ENCODE data around the gene CRYGB.

CRYGB gene

GRCh38 chr2:208175069-208175839 lies 29.3 kb upstream of the CRYGB start:
- Histone ChIP-seq H3K4me1 (ENCODE audit: control insufficient read depth, insufficient read depth, low read length) (no peaks in the 10 kb centered on the region), H3K4me3 (ENCODE audit: low read length) (no peak overlapping the region), H3K27me3 (ENCODE audit: control insufficient read depth, insufficient read depth, low read length) (no peaks in the 10 kb centered on the region), H3K27ac (ENCODE audit: low read depth, low read length) (no peak overlapping the region), H3K9ac (ENCODE audit: low read length) (no peak overlapping the region), H3K36me3 (ENCODE audit: control insufficient read depth, insufficient read depth, low read length) (no peaks in the 10 kb centered on the region)

- no peak overlapping the region for H3K9ac ChIP-seq (ENCODE audit: low read length)
Observed at GRCh38 chr2:208174144-208174543, 28.2 kb upstream of the CRYGB start.

DNA sequence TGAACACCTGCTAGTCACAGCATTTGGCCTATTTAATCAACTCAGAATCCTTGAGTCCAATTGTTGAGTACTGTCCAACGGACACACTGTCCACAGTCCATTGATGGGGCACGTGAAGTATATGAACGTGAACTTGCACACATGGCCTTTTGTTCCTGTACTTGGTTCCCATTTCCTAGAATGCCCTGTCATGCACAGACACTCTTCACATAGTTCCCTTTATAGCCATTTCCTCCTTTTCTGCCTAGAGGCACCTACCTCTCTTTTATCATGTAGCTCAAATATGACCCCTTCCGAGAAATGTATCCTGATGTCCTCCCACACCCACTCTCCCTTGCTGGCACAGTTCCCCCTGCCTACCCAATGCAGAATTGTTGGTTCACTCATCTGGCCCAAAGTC lies 26.2 kb upstream of the CRYGB start:
- no peak overlapping the region for H3K9ac ChIP-seq (ENCODE audit: low read length)
- H3K36me3 ChIP-seq (ENCODE audit: control insufficient read depth, insufficient read depth, low read length): no peaks in the 10 kb centered on the region
- H3K27ac ChIP-seq (ENCODE audit: low read depth, low read length): no peak overlapping the region
- no peak overlapping the region for H3K4me3 ChIP-seq (ENCODE audit: low read length)
- no peaks in the 10 kb centered on the region for H3K27me3 ChIP-seq (ENCODE audit: control insufficient read depth, insufficient read depth, low read length)
- no peaks in the 10 kb centered on the region for H3K4me1 ChIP-seq (ENCODE audit: control insufficient read depth, insufficient read depth, low read length)

More at GRCh38 chr2:208174144-208174543, 28.2 kb upstream of the CRYGB start:
- Histone ChIP-seq H3K36me3 (ENCODE audit: control insufficient read depth, insufficient read depth, low read length) (no peaks in the 10 kb centered on the region), H3K27ac (ENCODE audit: low read depth, low read length) (no peak overlapping the region), H3K4me1 (ENCODE audit: control insufficient read depth, insufficient read depth, low read length) (no peaks in the 10 kb centered on the region), H3K4me3 (ENCODE audit: low read length) (no peak overlapping the region), H3K27me3 (ENCODE audit: control insufficient read depth, insufficient read depth, low read length) (no peaks in the 10 kb centered on the region)

- no peak overlapping the region for H3K27ac ChIP-seq (ENCODE audit: low read depth, low read length)
- H3K27me3 ChIP-seq (ENCODE audit: control insufficient read depth, insufficient read depth, low read length): no peaks in the 10 kb centered on the region
- H3K9ac ChIP-seq (ENCODE audit: low read length): no peak overlapping the region
- no peaks in the 10 kb centered on the region for H3K4me1 ChIP-seq (ENCODE audit: control insufficient read depth, insufficient read depth, low read length)
- H3K36me3 ChIP-seq (ENCODE audit: control insufficient read depth, insufficient read depth, low read length): no peaks in the 10 kb centered on the region
- no peak overlapping the region for H3K4me3 ChIP-seq (ENCODE audit: low read length)
Observed at GRCh38 chr2:208164951-208165755, 19.2 kb upstream of the CRYGB start.

- H3K4me1 ChIP-seq (ENCODE audit: control insufficient read depth, insufficient read depth, low read length): no peaks in the 10 kb centered on the region
- no peaks in the 10 kb centered on the region for H3K27me3 ChIP-seq (ENCODE audit: control insufficient read depth, insufficient read depth, low read length)
- no peak within 1 kb of the TSS for H3K27ac ChIP-seq (ENCODE audit: low read depth, low read length)
- no peak within 1 kb of the TSS for H3K9ac ChIP-seq (ENCODE audit: low read length)
- H3K4me3 ChIP-seq (ENCODE audit: low read length): no peak within 1 kb of the TSS
- H3K36me3 ChIP-seq (ENCODE audit: control insufficient read depth, insufficient read depth, low read length): no peaks in the 10 kb centered on the region
Observed at GRCh38 chr2:208163489-208163888, 17.5 kb upstream of the CRYGB start, which contains the start of gene CRYGA. CRYGA (minus strand) TSS chr2:208163589; CDS start chr2:208163556, 33 bp downstream.

- Histone ChIP-seq H3K4me3 (ENCODE audit: low read length) (no peak overlapping the region), H3K27ac (ENCODE audit: low read depth, low read length) (no peak overlapping the region), H3K27me3 (ENCODE audit: control insufficient read depth, insufficient read depth, low read length) (no peaks in the 10 kb centered on the region), H3K36me3 (ENCODE audit: control insufficient read depth, insufficient read depth, low read length) (no peaks in the 10 kb centered on the region), H3K4me1 (ENCODE audit: control insufficient read depth, insufficient read depth, low read length) (no peaks in the 10 kb centered on the region), H3K9ac (ENCODE audit: low read length) (no peak overlapping the region)
Observed at GRCh38 chr2:208156439-208156838, 10.5 kb upstream of the CRYGB start.

DNA sequence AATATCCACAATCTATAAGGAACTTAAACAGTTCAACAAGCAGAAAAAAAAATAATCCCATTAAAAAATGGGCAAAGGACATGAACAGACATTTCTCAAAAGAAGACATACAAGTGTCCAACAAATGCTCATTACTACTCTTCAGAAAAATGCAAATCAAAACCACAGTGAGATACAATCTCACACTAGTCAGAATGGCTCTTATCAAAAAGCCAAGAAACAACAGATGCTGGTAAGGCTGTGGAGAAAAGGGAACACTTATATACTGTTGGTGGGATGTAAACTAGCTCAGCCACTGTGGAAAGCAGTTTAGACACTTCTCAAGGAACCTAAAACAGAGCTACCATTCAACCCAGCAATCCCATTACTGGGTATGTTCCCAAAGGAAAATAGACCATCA lies 7.2 kb upstream of the CRYGB start:
- Histone ChIP-seq H3K9ac (ENCODE audit: low read length) (no peak overlapping the region), H3K27ac (ENCODE audit: low read depth, low read length) (no peak overlapping the region), H3K36me3 (ENCODE audit: control insufficient read depth, insufficient read depth, low read length) (no peaks in the 10 kb centered on the region), H3K27me3 (ENCODE audit: control insufficient read depth, insufficient read depth, low read length) (no peaks in the 10 kb centered on the region), H3K4me1 (ENCODE audit: control insufficient read depth, insufficient read depth, low read length) (no peaks in the 10 kb centered on the region), H3K4me3 (ENCODE audit: low read length) (no peak overlapping the region)

DNA sequence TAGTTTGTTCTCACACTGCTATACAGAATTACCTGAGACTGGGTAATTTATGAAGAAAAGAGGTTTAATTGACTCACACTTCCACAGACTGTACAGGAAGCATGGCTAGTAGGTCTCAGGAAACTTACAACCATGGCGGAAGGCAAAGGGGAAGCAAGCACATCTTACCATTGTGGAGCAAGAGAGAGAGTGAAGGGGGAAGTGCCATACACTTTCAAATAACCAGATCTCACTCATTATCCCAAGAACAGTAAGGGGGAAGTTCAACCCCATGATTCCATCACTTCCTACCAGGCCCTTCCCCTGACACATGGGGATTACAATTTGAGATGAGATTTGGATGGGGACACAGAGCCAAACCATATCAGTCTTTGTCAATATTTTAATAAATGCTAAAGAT lies 5.0 kb upstream of the CRYGB start:
- H3K27me3 ChIP-seq (ENCODE audit: control insufficient read depth, insufficient read depth, low read length): no peaks in the 10 kb centered on the region
- H3K9ac ChIP-seq (ENCODE audit: low read length): no peak overlapping the region
- H3K4me1 ChIP-seq (ENCODE audit: control insufficient read depth, insufficient read depth, low read length): no peaks in the 10 kb centered on the region
- no peak overlapping the region for H3K4me3 ChIP-seq (ENCODE audit: low read length)
- H3K27ac ChIP-seq (ENCODE audit: low read depth, low read length): no peak overlapping the region
- H3K36me3 ChIP-seq (ENCODE audit: control insufficient read depth, insufficient read depth, low read length): no peaks in the 10 kb centered on the region

DNA sequence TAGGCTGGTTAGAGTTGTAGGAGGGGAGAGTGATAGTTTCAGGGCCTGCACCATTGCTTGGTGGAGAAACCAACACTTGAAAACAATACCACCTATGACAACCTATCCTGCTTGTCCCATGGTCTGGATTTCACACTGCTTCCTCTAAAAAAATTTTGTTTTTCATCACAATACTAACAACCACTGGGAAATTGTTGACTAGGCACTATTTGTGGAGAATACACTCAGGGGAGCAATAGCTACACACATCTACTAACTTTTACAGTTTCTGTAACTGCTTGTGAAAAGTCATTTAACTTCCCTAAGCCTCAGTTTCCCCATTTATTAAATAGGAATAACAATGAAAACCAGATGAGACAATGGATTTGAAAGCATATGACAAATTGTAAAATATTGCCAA lies 4.1 kb upstream of the CRYGB start:
- H3K4me1 ChIP-seq (ENCODE audit: control insufficient read depth, insufficient read depth, low read length): no peaks in the 10 kb centered on the region
- H3K27ac ChIP-seq (ENCODE audit: low read depth, low read length): no peak overlapping the region
- H3K36me3 ChIP-seq (ENCODE audit: control insufficient read depth, insufficient read depth, low read length): no peaks in the 10 kb centered on the region
- H3K27me3 ChIP-seq (ENCODE audit: control insufficient read depth, insufficient read depth, low read length): no peaks in the 10 kb centered on the region
- no peak overlapping the region for H3K9ac ChIP-seq (ENCODE audit: low read length)
- H3K4me3 ChIP-seq (ENCODE audit: low read length): no peak overlapping the region

GRCh38 chr2:208148803-208149202 lies 2.8 kb upstream of the CRYGB start:
- H3K4me1 ChIP-seq (ENCODE audit: control insufficient read depth, insufficient read depth, low read length): no peaks in the 10 kb centered on the region
- no peak overlapping the region for H3K4me3 ChIP-seq (ENCODE audit: low read length)
- H3K36me3 ChIP-seq (ENCODE audit: control insufficient read depth, insufficient read depth, low read length): no peaks in the 10 kb centered on the region
- H3K27me3 ChIP-seq (ENCODE audit: control insufficient read depth, insufficient read depth, low read length): no peaks in the 10 kb centered on the region
- H3K27ac ChIP-seq (ENCODE audit: low read depth, low read length): no peak overlapping the region
- no peak overlapping the region for H3K9ac ChIP-seq (ENCODE audit: low read length)

DNA sequence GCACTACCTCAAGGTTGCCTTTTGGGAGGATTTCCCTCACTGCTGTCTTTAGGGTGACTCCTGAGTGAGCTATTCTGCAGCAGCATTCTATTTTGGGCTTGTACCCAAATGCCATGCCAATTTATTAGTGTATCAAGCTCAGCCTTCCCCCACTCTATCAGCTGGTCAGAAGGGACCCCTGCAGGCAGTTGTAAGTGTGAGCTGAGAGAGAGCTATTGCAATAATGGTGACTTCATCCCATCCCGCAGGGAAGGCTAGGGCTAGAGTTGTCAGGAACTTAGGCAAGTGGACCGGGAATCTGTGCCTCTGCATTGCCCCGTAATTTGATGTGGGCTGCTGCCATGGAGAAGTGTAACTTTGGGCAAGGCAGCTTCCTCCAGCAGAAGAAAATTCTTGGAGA lies 1.8 kb upstream of the CRYGB start:
- no peaks in the 10 kb centered on the region for H3K27me3 ChIP-seq (ENCODE audit: control insufficient read depth, insufficient read depth, low read length)
- no peak overlapping the region for H3K9ac ChIP-seq (ENCODE audit: low read length)
- H3K27ac ChIP-seq (ENCODE audit: low read depth, low read length): no peak overlapping the region
- H3K4me3 ChIP-seq (ENCODE audit: low read length): no peak overlapping the region
- no peaks in the 10 kb centered on the region for H3K36me3 ChIP-seq (ENCODE audit: control insufficient read depth, insufficient read depth, low read length)
- H3K4me1 ChIP-seq (ENCODE audit: control insufficient read depth, insufficient read depth, low read length): no peaks in the 10 kb centered on the region

- Histone ChIP-seq H3K9ac (ENCODE audit: low read length) (no peak overlapping the region), H3K36me3 (ENCODE audit: control insufficient read depth, insufficient read depth, low read length) (no peaks in the 10 kb centered on the region), H3K27me3 (ENCODE audit: control insufficient read depth, insufficient read depth, low read length) (no peaks in the 10 kb centered on the region), H3K4me1 (ENCODE audit: control insufficient read depth, insufficient read depth, low read length) (no peaks in the 10 kb centered on the region), H3K27ac (ENCODE audit: low read depth, low read length) (no peak overlapping the region), H3K4me3 (ENCODE audit: low read length) (no peak overlapping the region)
Observed at GRCh38 chr2:208147008-208147407, 1.1 kb upstream of the CRYGB start.
